Measurements from ENCODE around the gene GRIP2.

GRIP2 gene

DNA sequence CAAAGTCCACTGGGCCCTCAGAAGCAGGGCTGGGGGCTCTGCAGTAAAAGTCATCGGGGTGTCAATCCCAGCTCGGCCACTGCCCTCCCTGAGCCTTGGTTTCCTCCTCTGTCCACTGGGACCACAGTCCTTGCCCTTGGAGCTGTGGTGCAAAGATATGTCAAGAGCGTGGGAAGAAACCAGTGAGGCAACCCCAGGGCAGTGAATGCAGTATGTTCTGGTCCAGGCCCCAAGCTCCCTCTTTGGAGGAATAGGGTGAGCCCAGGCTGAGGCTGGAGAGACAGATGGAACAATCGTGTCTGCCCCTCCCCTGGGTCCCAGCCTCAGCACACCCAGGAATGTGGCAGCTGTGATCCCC is 779 bp downstream of the GRIP2 start:
- DNase-seq (ENCODE audit: low read depth, low spot score): no peak

GRCh38 chr3:14538451-14539088 is 1.6 kb downstream of the GRIP2 start:
- no peak for DNase-seq (ENCODE audit: low read depth, low spot score)

- no peak for DNase-seq (ENCODE audit: low read depth, low spot score)
These were observed 2.3 kb downstream of the GRIP2 start for GRCh38 chr3:14537590-14538450.

DNA sequence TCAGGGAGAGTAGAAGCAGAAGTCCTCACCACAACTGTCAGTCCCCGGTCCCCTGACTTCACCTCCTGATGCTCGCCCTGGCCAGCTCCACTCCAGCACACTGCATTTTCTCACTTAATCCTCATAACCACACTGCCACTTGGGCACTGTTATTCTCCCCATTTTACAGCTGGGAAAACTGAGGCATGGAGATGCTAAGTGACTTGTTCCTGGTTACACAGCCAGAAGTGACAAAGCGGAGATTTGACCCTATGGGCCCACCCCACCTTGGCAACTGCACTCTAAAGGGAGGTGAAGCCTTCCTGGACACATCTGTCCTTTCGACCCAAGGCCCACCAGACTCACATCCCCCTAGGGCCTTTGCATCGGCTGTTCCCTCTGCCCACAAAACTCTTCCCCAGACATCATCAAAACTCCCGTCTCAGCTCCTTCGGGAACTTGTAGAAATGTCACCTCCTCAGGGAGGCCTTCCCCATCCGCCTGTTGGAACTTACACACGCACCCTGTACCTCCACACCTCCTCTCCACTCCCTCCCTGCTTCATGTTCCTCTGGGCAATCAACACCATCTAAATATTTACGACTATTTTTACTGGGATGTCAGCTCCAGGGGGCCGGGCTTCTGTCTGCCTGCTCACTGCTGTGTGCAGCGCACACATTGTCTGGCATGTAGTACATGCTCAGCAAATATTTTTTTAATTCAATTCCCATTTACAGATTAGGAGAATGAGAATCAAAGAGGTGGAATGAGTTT is 3.1 kb downstream of the GRIP2 start:
- DNase-seq (ENCODE audit: low read depth, low spot score): no peak

DNA sequence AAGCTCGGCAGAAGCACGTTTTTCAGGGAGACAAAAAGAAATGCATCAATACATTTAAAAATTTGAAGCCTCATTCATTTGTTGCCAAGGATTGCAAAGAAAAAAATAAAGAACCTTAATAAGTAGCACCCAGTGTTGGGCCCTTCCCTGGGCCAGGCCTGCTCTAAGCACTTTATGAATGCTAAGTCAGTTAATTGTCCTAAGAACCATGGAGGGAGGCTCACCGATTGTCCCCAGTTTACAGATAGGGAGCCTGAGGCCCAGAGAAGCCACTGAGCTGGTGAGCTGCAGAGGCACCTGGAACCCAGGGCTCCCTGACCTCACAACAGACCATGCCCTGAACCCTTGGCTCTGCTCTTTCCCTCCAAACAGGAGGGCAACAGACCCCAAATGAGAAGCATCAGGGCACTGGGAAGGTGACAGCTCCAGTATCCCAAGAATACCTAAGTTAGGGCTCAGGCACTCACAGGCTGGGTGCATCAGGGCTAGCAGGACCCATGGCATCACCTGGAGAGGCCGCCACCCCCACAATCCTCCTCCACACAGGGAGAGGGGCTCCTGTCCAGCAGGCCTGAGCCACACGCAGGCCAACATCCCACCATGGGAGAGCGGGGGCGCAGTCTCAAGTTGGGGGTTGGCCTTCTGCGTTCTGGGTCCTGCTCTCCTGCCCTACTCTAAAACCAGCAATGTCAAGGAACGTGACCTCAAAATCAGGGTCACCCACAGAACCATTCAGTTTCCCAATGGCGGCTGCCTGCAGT is 3.9 kb downstream of the GRIP2 start:
- no peak for DNase-seq (ENCODE audit: low read depth, low spot score)

DNA sequence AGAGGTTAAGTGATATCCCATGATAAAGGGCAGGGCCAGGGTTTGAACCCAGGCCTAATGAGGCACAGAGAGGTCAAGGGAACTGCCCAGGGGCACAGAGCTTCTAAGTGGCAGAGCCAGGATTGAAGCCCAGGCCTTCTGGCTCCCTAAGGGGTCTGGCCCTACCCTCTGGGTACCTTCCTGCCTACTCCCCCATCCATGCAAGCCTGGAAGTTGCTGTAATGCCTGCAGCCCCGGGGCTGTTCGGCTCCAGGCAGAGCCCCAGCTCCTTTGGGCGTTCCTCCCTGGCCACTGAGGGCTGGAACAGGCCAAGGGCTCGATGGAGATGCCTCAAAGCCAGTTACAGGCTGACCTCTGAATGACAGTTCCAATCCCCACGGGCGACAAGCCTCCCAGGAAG is 4.5 kb downstream of the GRIP2 start:
- no peak for DNase-seq (ENCODE audit: low read depth, low spot score)

DNA sequence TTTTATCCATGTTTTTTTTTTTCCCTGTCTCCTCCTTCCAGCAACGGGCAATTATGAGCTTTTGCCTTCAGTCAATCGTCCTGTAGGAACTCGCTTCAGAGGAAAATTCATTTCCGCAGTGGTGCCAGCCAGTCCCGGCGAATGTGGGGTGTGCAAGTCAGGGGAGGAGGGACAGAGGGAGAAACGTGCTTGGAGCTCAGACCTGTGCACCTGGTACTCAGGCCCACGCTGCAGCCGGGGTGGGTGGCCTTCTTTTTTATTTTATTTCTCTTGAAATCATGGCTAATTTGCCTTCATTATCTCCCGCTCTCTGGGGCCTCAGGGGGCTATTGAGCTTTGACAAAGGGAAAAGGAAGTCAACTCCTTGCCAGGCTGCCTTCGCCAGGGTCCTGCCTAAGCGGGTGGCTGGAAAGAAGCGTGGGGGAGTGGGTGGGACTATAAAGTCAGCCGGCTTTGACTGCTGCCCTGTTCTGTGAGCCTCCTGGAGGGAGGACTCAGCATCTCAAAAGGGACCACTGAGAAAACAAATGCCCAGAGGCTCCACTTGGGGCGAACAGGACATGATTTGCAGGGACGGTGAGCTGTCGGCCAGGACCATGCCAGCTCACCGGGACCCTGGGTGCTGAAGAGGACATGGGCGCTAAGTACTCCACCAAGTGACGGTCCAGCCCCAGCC is 5.5 kb downstream of the GRIP2 start:
- DNase-seq (ENCODE audit: low read depth, low spot score): no peak

DNA sequence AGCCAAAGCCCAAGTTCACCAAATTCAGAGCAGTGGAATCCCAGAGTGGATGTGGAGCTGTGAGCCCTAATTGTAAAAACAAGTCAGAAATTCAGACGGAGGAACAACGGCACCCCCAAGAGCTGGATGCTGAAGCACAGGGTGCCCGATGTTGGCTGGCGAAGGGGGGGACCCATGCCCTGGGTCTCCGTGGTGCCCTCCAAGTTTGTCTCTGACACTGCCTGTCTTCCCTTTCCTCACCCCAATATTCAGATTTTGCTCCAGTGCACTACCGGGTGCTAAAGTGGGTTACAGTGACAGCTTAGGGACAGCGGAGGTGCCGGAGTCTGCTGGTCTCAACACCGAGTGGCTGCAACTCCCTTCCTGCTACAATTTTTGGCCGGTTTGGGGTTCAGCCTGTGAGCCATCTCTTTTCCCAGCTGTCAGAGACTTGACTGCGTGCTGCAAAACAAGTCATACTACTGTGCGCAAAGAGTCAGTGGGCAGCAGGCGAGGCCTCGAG is 6.6 kb downstream of the GRIP2 start:
- no peak for DNase-seq (ENCODE audit: low read depth, low spot score)

GRCh38 chr3:14532691-14533456 is 7.3 kb downstream of the GRIP2 start:
- no peak for DNase-seq (ENCODE audit: low read depth, low spot score)

GRCh38 chr3:14531856-14532395 is 8.2 kb downstream of the GRIP2 start:
- no peak for DNase-seq (ENCODE audit: low read depth, low spot score)

DNA sequence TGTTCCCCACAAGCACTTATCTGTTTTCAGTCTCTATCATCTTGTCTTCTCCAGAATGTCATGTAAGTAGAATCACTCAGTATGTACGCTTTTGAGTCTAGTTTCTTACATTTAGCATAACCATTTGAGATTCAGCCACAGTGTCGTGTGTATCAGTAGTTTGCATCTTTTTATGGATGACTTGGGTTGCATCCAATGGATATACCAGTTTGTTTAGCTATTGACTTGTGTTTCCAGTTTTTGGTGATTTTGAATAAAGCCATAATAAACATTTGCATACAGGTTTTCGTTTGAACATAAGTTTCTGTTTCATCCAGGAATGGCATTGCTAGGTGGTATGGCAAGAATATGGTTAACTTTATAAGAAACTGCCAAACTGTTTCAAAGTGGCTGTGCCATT is 12.1 kb downstream of the GRIP2 start:
- DNase-seq (ENCODE audit: low read depth, low spot score): no peak

DNA sequence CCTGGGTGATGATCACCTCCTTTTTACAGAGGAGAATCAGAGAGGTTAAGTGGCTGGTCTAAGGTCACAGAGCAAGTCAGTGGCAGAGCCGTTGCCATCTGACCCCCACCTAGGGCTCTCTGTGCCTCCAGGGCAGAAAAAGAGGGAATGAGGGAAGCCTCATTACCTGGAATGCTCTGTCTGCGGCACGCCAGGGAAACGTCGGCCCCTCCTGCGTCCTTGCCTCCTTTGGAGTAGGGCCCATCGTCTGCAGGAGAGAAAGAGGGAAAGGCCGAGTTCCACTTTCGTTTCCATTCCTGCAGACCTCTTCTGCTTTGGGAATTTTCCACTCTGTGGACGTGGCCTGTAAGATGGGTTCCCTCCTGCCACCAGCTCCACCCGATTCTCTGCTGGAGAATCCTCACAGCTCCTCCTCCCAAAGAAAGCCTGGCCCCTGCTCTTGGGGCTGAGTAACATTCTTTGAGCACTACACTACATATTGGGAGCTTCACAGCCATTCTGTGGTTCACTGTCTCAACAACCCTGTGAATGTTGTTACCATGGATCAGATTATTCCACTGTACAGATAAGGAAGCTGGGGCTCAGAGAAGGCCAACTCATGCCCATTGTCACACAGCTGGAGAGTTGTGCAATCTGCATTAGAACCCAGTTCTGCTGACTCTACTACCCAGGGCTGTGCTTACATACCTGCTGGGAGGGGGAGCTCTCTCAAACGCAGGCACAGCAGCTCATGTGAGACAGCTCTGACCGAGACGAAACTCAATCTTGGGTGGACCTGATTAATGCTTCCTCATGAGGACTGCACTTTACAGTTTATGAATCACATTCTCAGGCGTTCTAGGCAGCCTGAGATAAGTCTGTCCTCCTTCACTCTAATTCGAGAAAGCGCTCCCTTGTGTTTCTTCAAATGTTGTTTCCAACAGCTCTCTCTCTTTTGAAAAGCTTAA is 14.2 kb downstream of the GRIP2 start:
- no peak for DNase-seq (ENCODE audit: low read depth, low spot score)

GRCh38 chr3:14524920-14525660 is 15.1 kb downstream of the GRIP2 start:
- no peak for DNase-seq (ENCODE audit: low read depth, low spot score)

- no peak for DNase-seq (ENCODE audit: low read depth, low spot score)
These were observed 15.8 kb downstream of the GRIP2 start for GRCh38 chr3:14524311-14524711.

- DNase-seq (ENCODE audit: low read depth, low spot score): no peak
These were observed 16.4 kb downstream of the GRIP2 start for GRCh38 chr3:14523792-14524191.

- DNase-seq (ENCODE audit: low read depth, low spot score): no peak
These were observed 17.4 kb downstream of the GRIP2 start for GRCh38 chr3:14522768-14523167.

DNA sequence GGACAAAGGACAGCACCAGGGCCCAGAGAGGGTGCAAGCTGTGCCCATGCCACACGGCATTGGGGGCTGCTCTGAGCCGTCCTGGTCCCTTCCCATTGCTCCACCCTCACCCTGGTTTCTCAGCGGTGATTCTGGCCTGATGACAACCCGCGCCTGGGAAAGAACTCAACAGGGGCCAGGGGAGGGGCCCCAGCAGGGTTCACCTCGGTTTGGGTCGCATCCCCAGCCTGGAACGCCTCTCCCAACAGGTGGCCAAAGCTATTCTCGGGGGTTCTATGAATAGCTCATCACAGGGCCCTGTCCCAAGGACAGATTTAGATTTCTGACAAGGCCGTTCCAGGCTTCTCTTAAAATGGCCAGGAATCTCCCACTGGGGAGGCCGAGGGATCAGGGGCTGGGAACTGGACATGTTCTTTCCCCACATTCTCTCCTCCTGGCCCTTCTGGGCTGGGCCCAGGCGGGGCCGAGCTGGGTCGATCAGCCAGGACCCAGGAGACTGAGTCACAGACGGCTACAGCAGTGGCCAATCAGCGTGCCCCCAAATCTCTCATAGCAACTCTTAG is 17.9 kb downstream of the GRIP2 start:
- no peak for DNase-seq (ENCODE audit: low read depth, low spot score)

- no peak for DNase-seq (ENCODE audit: low read depth, low spot score)
These were observed 18.5 kb downstream of the GRIP2 start for GRCh38 chr3:14521611-14522010.

All from brain pericyte (primary cell).